ENCODE measurements around the gene TLCD3A. TPM values are rescaled to one million over a fixed set of nuclear protein-coding genes. Genes with fewer than 3 reads are reported as not detected.
A peak's percentile ranks its signal among the peaks of the same experiment; 100 is the strongest.

TLCD3A gene
- total and polyA plus RNA-seq, 2 experiments from 2014 or later, result 16.4 to 27.0 TPM

- Histone ChIP-seq H3K4me1 (ENCODE audit: low read depth) (peaks cover 53% of the 10 kb centered on the region), H3K27ac (peak overlapping the region; percentile 92), H3K27me3 (no peaks in the 10 kb centered on the region), H3K4me3 (no peak overlapping the region), H3K9me3 (ENCODE audit: low read depth) (no peaks in the 10 kb centered on the region), H3K36me3 (no peaks in the 10 kb centered on the region)
- DNase-seq (ENCODE audit: low read depth in 1 of 2, low spot score in 1 of 2), result peak in 1 of 2 donors; percentile 81
- no peak for TF ChIP-seq CTCF (IDR thresholded peaks at IDR 0.05; ENCODE audit: low read depth, low read length)
Measured at GRCh38 chr17:704111-704864, 28.1 kb upstream of the TLCD3A start.

- TF ChIP-seq CTCF (IDR thresholded peaks at IDR 0.05; ENCODE audit: low read depth, low read length), result no peak
- Histone ChIP-seq H3K4me3 (no peak overlapping the region), H3K36me3 (peaks cover 2% of the 10 kb centered on the region), H3K4me1 (ENCODE audit: low read depth) (peaks cover 48% of the 10 kb centered on the region), H3K9me3 (ENCODE audit: low read depth) (no peaks in the 10 kb centered on the region), H3K27ac (peak overlapping the region; percentile 92), H3K27me3 (no peaks in the 10 kb centered on the region)
- no peak for DNase-seq (ENCODE audit: low read depth in 1 of 2, low spot score in 1 of 2)
Measured at GRCh38 chr17:705011-705410, 27.4 kb upstream of the TLCD3A start.

GRCh38 chr17:705863-706262 is 26.5 kb upstream of the TLCD3A start:
- Histone ChIP-seq H3K4me3 (no peak overlapping the region), H3K4me1 (ENCODE audit: low read depth) (peaks cover 48% of the 10 kb centered on the region), H3K27me3 (no peaks in the 10 kb centered on the region), H3K27ac (peak overlapping the region; percentile 92), H3K36me3 (peaks cover 5% of the 10 kb centered on the region), H3K9me3 (ENCODE audit: low read depth) (no peaks in the 10 kb centered on the region)
- no peak for TF ChIP-seq CTCF (IDR thresholded peaks at IDR 0.05; ENCODE audit: low read depth, low read length)
- peak in 1 of 2 donors; percentile 56 for DNase-seq (ENCODE audit: low read depth in 1 of 2, low spot score in 1 of 2)

- Histone ChIP-seq H3K9me3 (ENCODE audit: low read depth) (no peaks in the 10 kb centered on the region), H3K27me3 (no peaks in the 10 kb centered on the region), H3K4me3 (no peak overlapping the region), H3K27ac (peak overlapping the region; percentile 80), H3K4me1 (ENCODE audit: low read depth) (peaks cover 48% of the 10 kb centered on the region), H3K36me3 (peaks cover 5% of the 10 kb centered on the region)
- DNase-seq (ENCODE audit: low read depth in 1 of 2, low spot score in 1 of 2), result no peak
- TF ChIP-seq CTCF (IDR thresholded peaks at IDR 0.05; ENCODE audit: low read depth, low read length), result no peak
Measured at GRCh38 chr17:708132-708531, 24.3 kb upstream of the TLCD3A start.

GRCh38 chr17:718075-718474 is 14.3 kb upstream of the TLCD3A start:
- no peak for TF ChIP-seq CTCF (IDR thresholded peaks at IDR 0.05; ENCODE audit: low read depth, low read length)

More at GRCh38 chr17:718075-718474, 14.3 kb upstream of the TLCD3A start:
- DNase-seq (ENCODE audit: low read depth in 1 of 2, low spot score in 1 of 2), result no peak
- Histone ChIP-seq H3K4me3 (no peak overlapping the region), H3K4me1 (ENCODE audit: low read depth) (peaks cover 14% of the 10 kb centered on the region), H3K9me3 (ENCODE audit: low read depth) (no peaks in the 10 kb centered on the region), H3K27me3 (no peaks in the 10 kb centered on the region), H3K27ac (no peak overlapping the region), H3K36me3 (no peaks in the 10 kb centered on the region)

Measured in cardiac muscle cell (in vitro differentiated cells and primary cell).